Fibroblast of skin of abdomen (primary cell): ENCODE data around the gene KCNE2. TPM values are rescaled to one million over a fixed set of nuclear protein-coding genes. Genes with fewer than 3 reads are reported as not detected.

Experiments used
- DNase-seq: peaks from one replicate; pipeline ENCODE4 v3.0.0-alpha.2; 2013
- polyA plus RNA-seq, 2 experiments: library from polyadenylated mRNA; unstranded; fragments of 120-200 nt; gene quantifications; one replicate each; pipeline ENCODE4 v1.2.1, GENCODE V29; 2013; ENCODE audit not compliant: insufficient read length in 2 of 2

The KCNE2 gene
- 0.24 TPM for polyA plus RNA-seq (2013, experiment 1 of 2; ENCODE audit: insufficient read length)
- polyA plus RNA-seq (2013, experiment 2 of 2; ENCODE audit: insufficient read length) = 0.12 TPM

GRCh38 chr21:34363733-34364132, at the start of gene KCNE2:
Gene KCNE2 (plus strand): TSS chr21:34364006. CDS start chr21:34370479, 6,473 bp downstream.
- DNase-seq = no peak

- no peak for DNase-seq
Observed at GRCh38 chr21:34319585-34319984, 44.2 kb upstream of the KCNE2 start.

GRCh38 chr21:34320011-34320410, 43.8 kb upstream of the KCNE2 start:
- DNase-seq = peak; percentile 35

GRCh38 chr21:34330055-34330454, 33.8 kb upstream of the KCNE2 start:
- no peak for DNase-seq

GRCh38 chr21:34331726-34332125, 32.1 kb upstream of the KCNE2 start:
- no peak for DNase-seq

- DNase-seq = no peak
Observed at GRCh38 chr21:34332347-34332746, 31.5 kb upstream of the KCNE2 start.

GRCh38 chr21:34333121-34333739, 30.6 kb upstream of the KCNE2 start:
- peak; percentile 83 for DNase-seq

- peak; percentile 87 for DNase-seq
Observed at GRCh38 chr21:34335316-34335715, 28.5 kb upstream of the KCNE2 start.

- DNase-seq = no peak
Observed at GRCh38 chr21:34336245-34336644, 27.6 kb upstream of the KCNE2 start.

- DNase-seq = peak; percentile 29
Observed at GRCh38 chr21:34336756-34337391, 26.9 kb upstream of the KCNE2 start.

- no peak for DNase-seq
Observed at GRCh38 chr21:34337741-34338140, 26.1 kb upstream of the KCNE2 start.

- DNase-seq = no peak
Observed at GRCh38 chr21:34338226-34338625, 25.6 kb upstream of the KCNE2 start.

- DNase-seq = no peak
Observed at GRCh38 chr21:34340061-34340460, 23.7 kb upstream of the KCNE2 start.

GRCh38 chr21:34342476-34342875, 21.3 kb upstream of the KCNE2 start:
- DNase-seq = no peak

- DNase-seq = no peak
Observed at GRCh38 chr21:34343347-34343746, 20.5 kb upstream of the KCNE2 start.

GRCh38 chr21:34343838-34344381, 19.9 kb upstream of the KCNE2 start:
- DNase-seq = no peak

GRCh38 chr21:34344584-34344983, 19.2 kb upstream of the KCNE2 start:
- no peak for DNase-seq

GRCh38 chr21:34345091-34345871, 18.5 kb upstream of the KCNE2 start:
- peak; percentile 52 for DNase-seq

GRCh38 chr21:34345892-34346291, 17.9 kb upstream of the KCNE2 start:
- no peak for DNase-seq

GRCh38 chr21:34348890-34349519, 14.8 kb upstream of the KCNE2 start:
- DNase-seq = no peak

GRCh38 chr21:34351786-34352241, 12.0 kb upstream of the KCNE2 start:
- peak; percentile 31 for DNase-seq

- DNase-seq = no peak
Observed at GRCh38 chr21:34352556-34352955, 11.2 kb upstream of the KCNE2 start.

GRCh38 chr21:34353182-34353581, 10.6 kb upstream of the KCNE2 start:
- DNase-seq = no peak
